Retinal pigment epithelial cell (primary cell): ENCODE measurements around the gene STEAP3.

Experiments used
- DNase-seq: peaks from one replicate; pipeline ENCODE4 v3.0.0-alpha.2; 2010; ENCODE audit warnings: low read depth
- H3K4me3 ChIP-seq: 2 replicates; pipeline ENCODE4 v1.5.1; 2011; ENCODE audit warnings: mild to moderate bottlenecking, low read length, control low read depth, moderate library complexity
- CTCF ChIP-seq: conservative IDR thresholded peaks from 2 replicates; pipeline ENCODE4 v1.5.1; 2011; ENCODE audit warnings: low read depth, low read length, control low read depth, inconsistent platforms

Gene STEAP3

GRCh38 chr2:119279666-119280065, 56.0 kb downstream of the STEAP3 start:
- TF ChIP-seq CTCF, result no peak
- no peak for DNase-seq
- no peak overlapping the region for H3K4me3 ChIP-seq

- TF ChIP-seq CTCF, result no peak
- no peak overlapping the region for H3K4me3 ChIP-seq
These were observed 57.0 kb downstream of the STEAP3 start for GRCh38 chr2:119280680-119281079.

DNA sequence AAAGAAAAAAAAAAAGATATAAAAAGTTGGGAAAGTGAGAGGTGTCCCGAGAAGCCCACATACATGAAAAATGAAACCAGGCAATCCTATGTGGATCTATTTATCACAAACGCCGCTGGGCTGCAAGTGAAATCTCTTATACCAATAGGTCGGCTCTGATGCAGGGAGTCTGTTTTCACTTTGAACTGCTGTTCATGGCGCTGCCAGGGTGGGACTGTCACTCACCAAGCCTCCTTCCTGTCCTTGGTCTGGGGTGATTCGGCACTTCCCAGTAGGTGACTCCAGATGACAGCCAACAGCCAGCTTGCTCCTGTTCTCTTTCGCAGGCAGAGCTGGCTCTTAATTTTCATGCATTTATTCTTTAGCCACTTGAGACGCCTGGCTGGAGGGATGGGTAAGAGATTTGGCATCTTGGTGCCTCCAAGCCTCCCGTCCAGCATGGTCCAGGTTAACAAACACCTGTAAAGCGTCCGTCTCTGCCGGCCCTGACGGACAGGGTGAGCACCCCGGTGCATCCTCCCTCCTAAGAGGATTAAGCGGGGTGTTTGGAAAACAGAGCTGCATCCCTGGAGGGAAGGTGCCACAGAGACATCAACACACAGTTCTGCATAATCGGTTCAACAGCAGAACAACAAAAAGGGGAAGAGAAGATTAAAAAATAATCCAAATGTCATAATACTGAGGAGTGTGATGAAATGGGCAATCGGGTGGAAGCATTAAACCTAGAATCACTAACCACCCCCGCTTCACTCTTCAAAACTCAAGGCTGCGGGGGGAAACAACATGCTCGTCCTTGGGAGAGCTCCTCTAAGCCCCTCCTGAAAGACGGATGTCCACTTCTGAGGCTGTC, 58.7 kb downstream of the STEAP3 start:
- TF ChIP-seq CTCF, result no peak
- DNase-seq, result no peak
- H3K4me3 ChIP-seq, result no peak overlapping the region

More at GRCh38 chr2:119280680-119281079, 57.0 kb downstream of the STEAP3 start:
- no peak for DNase-seq

DNA sequence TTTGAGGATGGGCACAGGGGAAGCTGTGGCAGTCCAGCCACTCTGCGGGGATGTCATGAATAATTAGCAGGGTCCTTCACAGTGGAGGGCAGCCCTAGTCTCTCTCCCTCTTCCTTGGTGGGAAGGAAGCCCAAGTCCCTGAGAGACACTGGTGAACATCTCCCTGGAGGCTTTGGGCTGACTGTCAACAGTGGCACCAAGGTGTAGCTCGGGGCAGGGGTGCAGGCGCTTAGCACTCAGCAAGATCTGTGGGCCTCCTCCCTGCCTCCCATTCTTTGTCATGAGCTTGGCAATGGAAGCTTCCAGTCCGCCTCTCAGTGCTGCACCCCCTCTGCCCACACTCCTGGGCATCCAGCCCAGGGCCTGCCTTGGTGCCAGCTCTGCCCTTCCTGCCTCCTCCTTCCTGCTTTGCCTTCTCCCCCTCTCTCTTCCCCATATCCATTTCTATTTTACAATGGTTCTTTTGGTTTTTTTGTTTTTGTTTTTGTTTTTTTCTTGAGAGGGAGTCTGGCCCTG, 59.4 kb downstream of the STEAP3 start:
- H3K4me3 ChIP-seq, result no peak overlapping the region
- no peak for TF ChIP-seq CTCF
- no peak for DNase-seq

GRCh38 chr2:119283873-119284331, 60.3 kb downstream of the STEAP3 start:
- TF ChIP-seq CTCF, result no peak

GRCh38 chr2:119286661-119287060, 63.0 kb downstream of the STEAP3 start:
- H3K4me3 ChIP-seq, result no peak overlapping the region
- TF ChIP-seq CTCF, result no peak
- no peak for DNase-seq

More at GRCh38 chr2:119283873-119284331, 60.3 kb downstream of the STEAP3 start:
- DNase-seq, result peak; percentile 58
- no peak overlapping the region for H3K4me3 ChIP-seq

- DNase-seq, result no peak
- no peak overlapping the region for H3K4me3 ChIP-seq
- no peak for TF ChIP-seq CTCF
These were observed 64.9 kb downstream of the STEAP3 start for GRCh38 chr2:119288576-119288975.
